Vagina (tissue), 2 donors: ENCODE results near the gene NPAS3. TPM values are rescaled to one million over a fixed set of nuclear protein-coding genes. Genes with fewer than 3 reads are reported as not detected.

ENCODE experiments used
- DNase-seq, 2 donors: peaks; one replicate each; pipeline ENCODE4 v3.0.0-alpha.2; 2017; ENCODE audit errors: extremely low spot score in 2 of 2
- H3K27ac ChIP-seq: fragments of 200-600 bp; sonication (generic); one replicate; pipeline ENCODE4 v1.5.1; 2019
- H3K27me3 ChIP-seq: fragments of 200-600 bp; sonication (generic); one replicate; pipeline ENCODE4 v1.5.1; 2019
- H3K36me3 ChIP-seq, 2 donors: fragments of 200-600 bp; sonication (generic); one replicate each; pipeline ENCODE4 v1.5.1; 2017 to 2019
- H3K4me1 ChIP-seq: fragments of 200-600 bp; sonication (generic); one replicate; pipeline ENCODE4 v1.5.1; 2019
- H3K4me3 ChIP-seq, 2 donors: fragments of 200-600 bp; sonication (generic); 1 replicate in 1 of 2; 2 replicates in 1 of 2; pipeline ENCODE4 v1.5.1; 2016 to 2019
- H3K9me3 ChIP-seq: fragments of 200-600 bp; sonication (generic); one replicate; pipeline ENCODE4 v1.5.1; 2019
- POLR2A ChIP-seq, 2 donors: fragments of 450-650 bp; IDR thresholded peaks; one replicate each; pipeline ENCODE4 v1.6.1; 2017; ENCODE audit warnings: antibody characterized with exemption in 2 of 2, mild to moderate bottlenecking in 2 of 2, moderate library complexity in 2 of 2
- POLR2AphosphoS5 ChIP-seq, 2 donors: sonication (generic); formaldehyde crosslinking; IDR thresholded peaks; one replicate each; pipeline ENCODE4 v1.9.0; 2017; ENCODE audit warnings: antibody characterized with exemption in 2 of 2, mild to moderate bottlenecking in 2 of 2, low read depth in 1 of 2; ENCODE audit not compliant: insufficient read depth in 1 of 2
- intact Hi-C: fragments of 100-400 bp; cut with DNase I; formaldehyde crosslinking; loops from one replicate; pipeline ENCODE4 v1.15.1; 2023
- total RNA-seq: library from RNA; depleted of rRNA; stranded (reverse); fragments of >200 nt; gene quantifications from one replicate; pipeline ENCODE4 v1.2.3, GENCODE V29; 2016
- TF ChIP-seq, protein P1 (sequence below), 3 experiments: fragments of 450-650 bp in 2 of 3; fragments of 200-600 bp in 1 of 3; sonication (generic) in 1 of 3; IDR thresholded peaks; one replicate each; pipeline ENCODE4 v1.5.1; 2017 to 2019; ENCODE audit warnings: antibody characterized with exemption in 3 of 3, mild to moderate bottlenecking in 2 of 3, moderate library complexity in 2 of 3

Gene NPAS3
- total RNA-seq, 1 donor from 2014 or later: 1.2 TPM

DNA sequence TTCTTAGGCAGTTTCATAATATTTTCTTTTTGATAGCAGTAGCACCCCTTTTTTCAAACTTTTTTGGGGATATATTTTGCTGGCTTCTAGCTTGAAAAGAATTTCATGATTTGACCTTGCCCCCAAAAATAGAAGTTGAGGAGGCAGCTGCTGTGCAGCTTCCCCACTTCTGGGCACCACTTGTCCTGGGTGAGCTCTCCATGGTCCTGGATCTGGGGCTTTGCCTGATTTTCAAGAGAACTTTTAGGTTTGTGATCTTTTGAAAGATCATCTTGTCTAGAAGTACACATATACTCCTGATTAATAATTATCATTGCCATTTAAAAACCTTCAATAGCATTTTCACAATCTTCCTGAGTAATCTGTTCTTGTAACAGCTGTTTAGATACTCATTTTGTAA is 271.6 kb downstream of the NPAS3 start:
- intact Hi-C loops: no loop called here
- no peak overlapping the region for H3K27ac ChIP-seq
- TF ChIP-seq, protein P1, sequence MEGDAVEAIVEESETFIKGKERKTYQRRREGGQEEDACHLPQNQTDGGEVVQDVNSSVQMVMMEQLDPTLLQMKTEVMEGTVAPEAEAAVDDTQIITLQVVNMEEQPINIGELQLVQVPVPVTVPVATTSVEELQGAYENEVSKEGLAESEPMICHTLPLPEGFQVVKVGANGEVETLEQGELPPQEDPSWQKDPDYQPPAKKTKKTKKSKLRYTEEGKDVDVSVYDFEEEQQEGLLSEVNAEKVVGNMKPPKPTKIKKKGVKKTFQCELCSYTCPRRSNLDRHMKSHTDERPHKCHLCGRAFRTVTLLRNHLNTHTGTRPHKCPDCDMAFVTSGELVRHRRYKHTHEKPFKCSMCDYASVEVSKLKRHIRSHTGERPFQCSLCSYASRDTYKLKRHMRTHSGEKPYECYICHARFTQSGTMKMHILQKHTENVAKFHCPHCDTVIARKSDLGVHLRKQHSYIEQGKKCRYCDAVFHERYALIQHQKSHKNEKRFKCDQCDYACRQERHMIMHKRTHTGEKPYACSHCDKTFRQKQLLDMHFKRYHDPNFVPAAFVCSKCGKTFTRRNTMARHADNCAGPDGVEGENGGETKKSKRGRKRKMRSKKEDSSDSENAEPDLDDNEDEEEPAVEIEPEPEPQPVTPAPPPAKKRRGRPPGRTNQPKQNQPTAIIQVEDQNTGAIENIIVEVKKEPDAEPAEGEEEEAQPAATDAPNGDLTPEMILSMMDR (IDR thresholded peaks at IDR 0.05): no peak
- no peak for TF ChIP-seq POLR2A (IDR thresholded peaks at IDR 0.05)
- no peak for TF ChIP-seq POLR2AphosphoS5 (IDR thresholded peaks at IDR 0.05; ENCODE audit: insufficient read depth in 1 of 2, low read depth in 1 of 2)

DNA sequence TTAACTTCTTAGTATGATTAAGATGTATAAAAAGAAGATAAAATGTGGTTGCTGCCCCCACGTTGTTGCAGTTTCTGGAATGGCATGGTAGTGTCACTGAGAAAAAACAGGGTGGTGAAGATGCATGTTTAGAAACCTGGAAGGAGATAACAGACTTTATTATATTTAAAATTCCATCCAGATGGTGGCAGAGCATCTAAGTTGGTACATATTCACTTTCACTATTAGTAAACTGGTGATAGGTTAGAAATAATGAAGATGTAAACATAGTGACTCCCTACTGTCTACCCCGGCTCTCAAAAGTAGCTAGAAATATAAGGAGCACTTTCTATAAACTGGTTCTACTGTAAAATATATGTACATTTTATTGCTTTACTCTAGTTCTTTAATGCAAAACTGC is 279.3 kb downstream of the NPAS3 start:
- Histone ChIP-seq H3K27ac (no peak overlapping the region), H3K9me3 (no peaks in the 10 kb centered on the region), H3K4me1 (no peaks in the 10 kb centered on the region), H3K36me3 (no peaks in the 10 kb centered on the region), H3K4me3 (no peak overlapping the region), H3K27me3 (no peaks in the 10 kb centered on the region)
- intact Hi-C loops: no loop called here
- no peak for DNase-seq
- TF ChIP-seq, protein P1 (IDR thresholded peaks at IDR 0.05): no peak
- TF ChIP-seq POLR2AphosphoS5 (IDR thresholded peaks at IDR 0.05; ENCODE audit: insufficient read depth in 1 of 2, low read depth in 1 of 2) (no peak), POLR2A (IDR thresholded peaks at IDR 0.05) (no peak)

More for the DNA sequence above, 271.6 kb downstream of the NPAS3 start:
- Histone ChIP-seq H3K9me3 (no peaks in the 10 kb centered on the region), H3K4me3 (no peak overlapping the region), H3K36me3 (no peaks in the 10 kb centered on the region), H3K4me1 (no peaks in the 10 kb centered on the region), H3K27me3 (no peaks in the 10 kb centered on the region)
- DNase-seq: no peak

DNA sequence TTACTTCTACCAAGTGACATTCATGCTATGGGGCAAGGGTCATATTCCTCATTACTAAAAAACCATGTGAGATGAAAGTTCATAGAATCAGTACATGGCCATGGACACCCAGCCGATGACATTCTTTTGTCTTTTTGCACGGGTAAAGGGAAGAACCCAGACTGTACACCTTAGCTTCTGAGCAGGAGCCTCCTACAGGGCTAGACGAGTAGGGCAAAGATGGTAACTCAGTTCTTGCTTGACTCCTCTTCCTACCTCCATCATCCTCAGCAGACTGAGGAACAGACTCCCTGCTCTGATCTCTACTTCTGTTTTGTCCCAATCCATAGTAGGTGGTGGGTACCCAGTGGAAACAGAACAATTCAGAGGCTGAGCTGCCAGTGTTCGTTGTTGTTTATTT is 281.3 kb downstream of the NPAS3 start:
- intact Hi-C loops: no loop called here
- H3K27ac ChIP-seq: no peak overlapping the region
- no peak for DNase-seq
- H3K4me3 ChIP-seq: no peak overlapping the region
- H3K9me3 ChIP-seq: no peaks in the 10 kb centered on the region
- TF ChIP-seq, protein P1 (IDR thresholded peaks at IDR 0.05): no peak
- TF ChIP-seq POLR2AphosphoS5 (IDR thresholded peaks at IDR 0.05; ENCODE audit: insufficient read depth in 1 of 2, low read depth in 1 of 2) (no peak), POLR2A (IDR thresholded peaks at IDR 0.05) (no peak)
- H3K27me3 ChIP-seq: no peaks in the 10 kb centered on the region
- H3K36me3 ChIP-seq: no peaks in the 10 kb centered on the region
- no peaks in the 10 kb centered on the region for H3K4me1 ChIP-seq

DNA sequence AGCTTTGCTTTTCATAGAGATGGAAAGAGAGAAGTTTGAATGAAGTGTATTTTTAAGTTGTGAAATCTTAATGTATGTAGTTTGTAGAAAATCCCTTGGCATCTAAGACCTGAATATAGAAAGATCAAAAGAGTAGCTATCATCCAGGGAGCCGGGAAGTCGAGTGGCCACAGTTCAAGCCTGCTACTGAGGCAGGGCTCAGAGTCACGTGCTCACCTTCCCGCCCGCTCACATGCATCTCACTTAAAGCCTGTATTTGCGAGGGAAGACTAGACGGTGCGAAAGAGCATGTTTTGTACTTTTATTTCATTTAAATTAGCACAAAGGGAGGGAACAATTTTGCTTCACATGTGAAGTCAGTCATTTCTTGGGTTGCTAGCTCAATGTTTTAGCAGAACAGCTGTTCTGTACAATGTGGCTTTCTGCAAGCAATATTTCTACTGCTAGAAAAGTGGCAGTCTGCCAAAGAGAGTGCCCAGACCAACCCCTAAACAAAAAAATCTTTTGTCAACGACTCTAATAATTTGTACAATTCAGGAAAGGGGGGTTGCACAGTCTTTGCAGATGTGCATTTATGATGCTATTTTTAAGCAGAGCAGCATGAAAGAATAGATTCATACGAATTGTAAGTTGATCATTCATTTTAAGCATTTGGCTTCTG is 290.7 kb downstream of the NPAS3 start:
- Histone ChIP-seq H3K27me3 (no peaks in the 10 kb centered on the region), H3K4me3 (no peak overlapping the region), H3K36me3 (no peaks in the 10 kb centered on the region), H3K9me3 (no peaks in the 10 kb centered on the region), H3K27ac (no peak overlapping the region), H3K4me1 (no peaks in the 10 kb centered on the region)
- no peak for DNase-seq
- intact Hi-C loops: no loop called here
- TF ChIP-seq, protein P1 (IDR thresholded peaks at IDR 0.05): no peak
- no peak for TF ChIP-seq POLR2A (IDR thresholded peaks at IDR 0.05)

DNA sequence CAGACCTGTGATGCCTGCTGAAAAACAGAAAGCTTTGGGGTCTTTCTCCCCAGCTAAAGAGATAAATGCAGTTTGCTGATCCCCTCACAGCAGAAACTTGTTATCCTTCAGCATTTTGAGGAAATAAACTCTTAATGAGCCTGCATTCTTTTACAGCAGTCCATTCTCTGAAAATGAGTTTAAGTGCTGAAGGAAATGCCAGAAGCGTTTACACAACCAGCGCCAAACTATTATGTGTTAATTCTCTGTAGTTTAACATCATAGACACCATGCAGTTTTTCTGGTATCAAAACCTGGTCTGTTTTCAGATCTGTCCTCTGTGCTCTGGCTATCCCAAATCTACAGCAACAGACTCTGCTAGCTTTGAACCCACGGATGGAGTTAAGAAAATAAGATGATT is 291.3 kb downstream of the NPAS3 start:
- Histone ChIP-seq H3K9me3 (no peaks in the 10 kb centered on the region), H3K27ac (no peak overlapping the region), H3K36me3 (no peaks in the 10 kb centered on the region), H3K27me3 (no peaks in the 10 kb centered on the region), H3K4me1 (no peaks in the 10 kb centered on the region), H3K4me3 (no peak overlapping the region)
- TF ChIP-seq POLR2AphosphoS5 (IDR thresholded peaks at IDR 0.05; ENCODE audit: insufficient read depth in 1 of 2, low read depth in 1 of 2) (no peak), POLR2A (IDR thresholded peaks at IDR 0.05) (no peak)
- TF ChIP-seq, protein P1 (IDR thresholded peaks at IDR 0.05): no peak
- intact Hi-C loops: no loop called here
- no peak for DNase-seq
